Measurements from ENCODE around the gene TYW5. TPM values are rescaled to one million over a fixed set of nuclear protein-coding genes. Genes with fewer than 3 reads are reported as not detected.

Gene TYW5
- total and polyA plus RNA-seq, 2 of the 13 experiments (the other 11 are each of a cell fraction or from before 2014, with no cell fraction given): 8.3 to 14.6 TPM

- no peak for TF ChIP-seq NR2F2 (IDR thresholded peaks at IDR 0.05; ENCODE audit: borderline replicate concordance, low read depth)
- no peak for TF ChIP-seq TAF15 (IDR thresholded peaks at IDR 0.05; ENCODE audit: low read depth, low read length, poor library complexity, severe bottlenecking)
- TF ChIP-seq SMAD3 (CRISPR knock-in tag; IDR thresholded peaks at IDR 0.05): no peak
- no peak for TF ChIP-seq TARDBP (CRISPR knock-in tag; IDR thresholded peaks at IDR 0.05)
- TF ChIP-seq TGIF2 (CRISPR knock-in tag; IDR thresholded peaks at IDR 0.05): no peak
- TF ChIP-seq ZNF543 (CRISPR knock-in tag; IDR thresholded peaks at IDR 0.05): no peak
- no peak for TF ChIP-seq SOX6 (IDR thresholded peaks at IDR 0.05)
- no peak for TF ChIP-seq SOX6 (CRISPR knock-in tag; IDR thresholded peaks at IDR 0.05)
- TF ChIP-seq ZNF547 (CRISPR knock-in tag; IDR thresholded peaks at IDR 0.05): peak; percentile 18; the same call in 1 of the 2 replicates
- no peak for TF ChIP-seq ZMYM2 (CRISPR knock-in tag; IDR thresholded peaks at IDR 0.05)
- no peak for TF ChIP-seq FIP1L1 (IDR thresholded peaks at IDR 0.05; ENCODE audit: borderline replicate concordance, insufficient read depth, low read depth, low read length)
- TF ChIP-seq ZNF710 (CRISPR knock-in tag; IDR thresholded peaks at IDR 0.05; ENCODE audit: borderline replicate concordance): no peak
- 0 out of 2 replicates have a peak, but pooled peaks have one; percentile 8 for TF ChIP-seq HOXA9 (CRISPR knock-in tag; IDR thresholded peaks at IDR 0.05; ENCODE audit: borderline replicate concordance)
- TF ChIP-seq AGO2 (optimal IDR thresholded peaks at IDR 0.05; ENCODE audit: low read depth, low read length): no peak
- TF ChIP-seq CBX5 (CRISPR knock-in tag; IDR thresholded peaks at IDR 0.05; ENCODE audit: borderline replicate concordance): 0 out of 2 replicates have a peak, but pooled peaks have one; percentile 1
- TF ChIP-seq ZNF280D (CRISPR knock-in tag; IDR thresholded peaks at IDR 0.05): no peak
- TF ChIP-seq, protein P1, sequence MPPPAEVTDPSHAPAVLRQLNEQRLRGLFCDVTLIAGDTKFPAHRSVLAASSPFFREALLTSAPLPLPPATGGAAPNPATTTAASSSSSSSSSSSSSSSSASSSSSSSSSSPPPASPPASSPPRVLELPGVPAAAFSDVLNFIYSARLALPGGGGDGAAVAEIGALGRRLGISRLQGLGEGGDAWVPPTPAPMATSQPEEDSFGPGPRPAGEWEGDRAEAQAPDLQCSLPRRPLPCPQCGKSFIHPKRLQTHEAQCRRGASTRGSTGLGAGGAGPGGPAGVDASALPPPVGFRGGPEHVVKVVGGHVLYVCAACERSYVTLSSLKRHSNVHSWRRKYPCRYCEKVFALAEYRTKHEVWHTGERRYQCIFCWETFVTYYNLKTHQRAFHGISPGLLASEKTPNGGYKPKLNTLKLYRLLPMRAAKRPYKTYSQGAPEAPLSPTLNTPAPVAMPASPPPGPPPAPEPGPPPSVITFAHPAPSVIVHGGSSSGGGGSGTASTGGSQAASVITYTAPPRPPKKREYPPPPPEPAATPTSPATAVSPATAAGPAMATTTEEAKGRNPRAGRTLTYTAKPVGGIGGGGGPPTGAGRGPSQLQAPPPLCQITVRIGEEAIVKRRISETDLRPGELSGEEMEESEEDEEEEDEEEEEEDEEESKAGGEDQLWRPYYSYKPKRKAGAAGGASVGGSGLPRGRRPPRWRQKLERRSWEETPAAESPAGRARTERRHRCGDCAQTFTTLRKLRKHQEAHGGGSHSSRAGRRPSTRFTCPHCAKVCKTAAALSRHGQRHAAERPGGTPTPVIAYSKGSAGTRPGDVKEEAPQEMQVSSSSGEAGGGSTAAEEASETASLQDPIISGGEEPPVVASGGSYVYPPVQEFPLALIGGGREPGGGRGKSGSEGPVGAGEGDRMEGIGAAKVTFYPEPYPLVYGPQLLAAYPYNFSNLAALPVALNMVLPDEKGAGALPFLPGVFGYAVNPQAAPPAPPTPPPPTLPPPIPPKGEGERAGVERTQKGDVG (CRISPR knock-in tag; IDR thresholded peaks at IDR 0.05; ENCODE audit: borderline replicate concordance): 0 out of 2 replicates have a peak, but pooled peaks have one; percentile 2
- TF ChIP-seq RCOR2 (CRISPR knock-in tag; IDR thresholded peaks at IDR 0.05): no peak
- TF ChIP-seq GABPA (IDR thresholded peaks at IDR 0.05; ENCODE audit: low read depth, low read length): no peak
- TF ChIP-seq GABPA (CRISPR knock-in tag; IDR thresholded peaks at IDR 0.05; ENCODE audit: low read depth): no peak; the same call in 1 of the 2 replicates
- TF ChIP-seq, protein P2, sequence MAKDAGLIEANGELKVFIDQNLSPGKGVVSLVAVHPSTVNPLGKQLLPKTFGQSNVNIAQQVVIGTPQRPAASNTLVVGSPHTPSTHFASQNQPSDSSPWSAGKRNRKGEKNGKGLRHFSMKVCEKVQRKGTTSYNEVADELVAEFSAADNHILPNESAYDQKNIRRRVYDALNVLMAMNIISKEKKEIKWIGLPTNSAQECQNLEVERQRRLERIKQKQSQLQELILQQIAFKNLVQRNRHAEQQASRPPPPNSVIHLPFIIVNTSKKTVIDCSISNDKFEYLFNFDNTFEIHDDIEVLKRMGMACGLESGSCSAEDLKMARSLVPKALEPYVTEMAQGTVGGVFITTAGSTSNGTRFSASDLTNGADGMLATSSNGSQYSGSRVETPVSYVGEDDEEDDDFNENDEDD (CRISPR knock-in tag; IDR thresholded peaks at IDR 0.05; ENCODE audit: borderline replicate concordance): no peak
- TF ChIP-seq ZNF343 (CRISPR knock-in tag; IDR thresholded peaks at IDR 0.05): no peak
Observed at GRCh38 chr2:199911877-199912161, 43.5 kb downstream of the TYW5 start (continued).
